GM23338 (cell line): ENCODE results near the gene FOLR1. TPM values are rescaled to one million over a fixed set of nuclear protein-coding genes. Genes with fewer than 3 reads are reported as not detected.

Experiments
- ATAC-seq: fragments of 200-7000 bp; cut with Tn5 transposase; 3 replicates; pipeline ENCODE4 v1.9.1; 2020
- DNase-seq: peaks from one replicate; pipeline ENCODE4 v3.0.0-alpha.2; 2015; ENCODE audit warnings: low spot score
- H2AFZ ChIP-seq: fragments of 200-600 bp; sonication (generic); 2 replicates; pipeline ENCODE4 v1.8.0; 2016; ENCODE audit warnings: antibody characterized with exemption, mild to moderate bottlenecking, moderate library complexity
- H3F3A ChIP-seq: fragments of 200-600 bp; sonication (generic); replicated peaks from 2 replicates; pipeline ENCODE4 v1.8.0; 2017; ENCODE audit warnings: antibody characterized with exemption, mixed run types, low read depth
- H3K27ac ChIP-seq: fragments of 200-600 bp; sonication (generic); 2 replicates; pipeline ENCODE4 v1.6.1; 2016; ENCODE audit warnings: low read depth
- H3K27me3 ChIP-seq: fragments of 200-600 bp; sonication (generic); 2 replicates; pipeline ENCODE4 v1.8.0; 2016; ENCODE audit warnings: mild to moderate bottlenecking, mixed run types, moderate library complexity; ENCODE audit not compliant: insufficient read depth
- H3K36me3 ChIP-seq: fragments of 200-600 bp; sonication (generic); 2 replicates; pipeline ENCODE4 v1.8.0; 2016; ENCODE audit warnings: mild to moderate bottlenecking; ENCODE audit not compliant: insufficient read depth
- H3K4me1 ChIP-seq: fragments of 200-600 bp; sonication (generic); 2 replicates; pipeline ENCODE4 v1.8.0; 2016; ENCODE audit warnings: mild to moderate bottlenecking, moderate library complexity; ENCODE audit not compliant: insufficient read depth
- H3K4me2 ChIP-seq: fragments of 200-600 bp; sonication (generic); 2 replicates; pipeline ENCODE4 v1.7.1; 2017; ENCODE audit warnings: mixed run types
- H3K4me3 ChIP-seq: fragments of 200-600 bp; sonication (generic); 2 replicates; pipeline ENCODE4 v1.6.1; 2016; ENCODE audit warnings: mixed run types
- H3K79me2 ChIP-seq: fragments of 200-600 bp; sonication (generic); replicated peaks from 2 replicates; pipeline ENCODE4 v1.8.0; 2017; ENCODE audit warnings: mild to moderate bottlenecking; ENCODE audit not compliant: insufficient read depth
- H3K9me2 ChIP-seq: fragments of 200-600 bp; sonication (generic); 2 replicates; pipeline ENCODE4 v1.8.0; 2017; ENCODE audit not compliant: insufficient read depth
- H4K20me1 ChIP-seq: fragments of 200-600 bp; sonication (generic); replicated peaks from 2 replicates; pipeline ENCODE4 v1.8.0; 2017; ENCODE audit warnings: mild to moderate bottlenecking; ENCODE audit not compliant: insufficient read depth
- H3K27ac Mint-ChIP-seq: 2 replicates; pipeline ENCODE4 v1.8.0; 2020; ENCODE audit warnings: inconsistent platforms, mild to moderate bottlenecking, moderate library complexity, mixed read lengths
- H3K27me3 Mint-ChIP-seq: 3 replicates; pipeline ENCODE4 v1.8.0; 2022; ENCODE audit warnings: low read depth, mild to moderate bottlenecking, moderate library complexity, mixed read lengths, inconsistent platforms; ENCODE audit not compliant: insufficient read depth, poor library complexity
- H3K36me3 Mint-ChIP-seq: 3 replicates; pipeline ENCODE4 v1.8.0; 2021; ENCODE audit warnings: low read depth, mild to moderate bottlenecking, inconsistent platforms, moderate library complexity, mixed read lengths
- H3K4me1 Mint-ChIP-seq: 3 replicates; pipeline ENCODE4 v1.8.0; 2020; ENCODE audit warnings: mild to moderate bottlenecking, inconsistent platforms, mixed read lengths
- H3K4me3 Mint-ChIP-seq: 3 replicates; pipeline ENCODE4 v1.8.0; 2021; ENCODE audit warnings: moderate library complexity, mild to moderate bottlenecking, inconsistent platforms, mixed read lengths
- H3K9me3 Mint-ChIP-seq: 3 replicates; pipeline ENCODE4 v1.8.0; 2020; ENCODE audit warnings: moderate library complexity, mild to moderate bottlenecking, inconsistent platforms, mixed read lengths
- CREB1 ChIP-seq: fragments of 250-450 bp; sonication (Bioruptor Pico); IDR thresholded peaks from 2 replicates; pipeline ENCODE4 v1.5.0; 2020; ENCODE audit warnings: low read depth, mild to moderate bottlenecking, moderate library complexity
- CTCF ChIP-seq, 2 experiments: fragments of 200-600 bp in 1 of 2; sonication (generic) in 1 of 2; conservative IDR thresholded peaks; 2 replicates each; pipeline versions ENCODE4 v1.5.1 to v1.6.1; 2016 to 2017; ENCODE audit warnings: antibody characterized with exemption in 2 of 2, low read depth in 2 of 2, mild to moderate bottlenecking in 2 of 2, moderate library complexity in 1 of 2
- ETS1 ChIP-seq: IDR thresholded peaks from 2 replicates; pipeline ENCODE4 v1.6.1; 2016; ENCODE audit warnings: antibody characterized with exemption
- EZH2 ChIP-seq: fragments of 200-600 bp; sonication (generic); IDR thresholded peaks from one replicate; pipeline ENCODE4 v1.8.0; 2017; ENCODE audit warnings: antibody characterized with exemption, mild to moderate bottlenecking, low read depth; ENCODE audit not compliant: unreplicated experiment
- EZH2phosphoT487 ChIP-seq: fragments of 200-600 bp; sonication (generic); IDR thresholded peaks from one replicate; pipeline ENCODE4 v1.8.1; 2018; ENCODE audit warnings: antibody characterized with exemption; ENCODE audit not compliant: unreplicated experiment
- JUNB ChIP-seq: IDR thresholded peaks from one replicate; pipeline ENCODE4 v1.6.1; 2016; ENCODE audit warnings: antibody characterized with exemption; ENCODE audit not compliant: unreplicated experiment
- NANOG ChIP-seq: IDR thresholded peaks from 2 replicates; pipeline ENCODE4 v1.6.1; 2016; ENCODE audit warnings: antibody characterized with exemption, borderline replicate concordance
- POLR2AphosphoS5 ChIP-seq: IDR thresholded peaks from 2 replicates; pipeline ENCODE4 v1.6.1; 2016; ENCODE audit warnings: antibody characterized with exemption, low read depth
- REST ChIP-seq: IDR thresholded peaks from one replicate; pipeline ENCODE4 v1.6.1; 2018; ENCODE audit warnings: antibody characterized with exemption; ENCODE audit not compliant: unreplicated experiment
- STAT1 ChIP-seq: IDR thresholded peaks from one replicate; pipeline ENCODE4 v1.6.1; 2016; ENCODE audit warnings: antibody characterized with exemption; ENCODE audit not compliant: unreplicated experiment
- ZNF114 ChIP-seq: fragments of 250-450 bp; sonication (Bioruptor Pico); IDR thresholded peaks from 2 replicates; pipeline ENCODE4 v1.5.0; 2020; ENCODE audit warnings: mild to moderate bottlenecking, moderate library complexity
- ZNF331 ChIP-seq: fragments of 250-450 bp; sonication (Bioruptor Pico); IDR thresholded peaks from 2 replicates; pipeline ENCODE4 v1.5.0; 2020; ENCODE audit warnings: low read depth, mild to moderate bottlenecking, moderate library complexity
- ZNF462 ChIP-seq: fragments of 250-450 bp; sonication (Bioruptor Pico); IDR thresholded peaks from 2 replicates; pipeline ENCODE4 v1.5.0; 2020; ENCODE audit warnings: mild to moderate bottlenecking, moderate library complexity
- polyA plus RNA-seq: library from polyadenylated mRNA; unstranded; fragments of >200 nt; fragmentation: Nextera tagmentation; extraction: Ambion mirVana; gene quantifications from 2 replicates; pipeline ENCODE4 v1.2.1, GENCODE V29; 2016
- total RNA-seq: library from RNA; depleted of rRNA; stranded (reverse); fragments of >200 nt; shearing (Covaris generic); gene quantifications from 2 replicates; pipeline ENCODE4 v1.2.3, GENCODE V29; 2014

Gene FOLR1
- total and polyA plus RNA-seq, 2 experiments from 2014 or later, result 0.42 TPM; not detected in 1

GRCh38 chr11:72229336-72229924, 37.5 kb downstream of the FOLR1 start:
- Histone ChIP-seq H3K4me1 (peaks cover 12% of the 10 kb centered on the region), H3K4me2 (no peak overlapping the region), H3K27ac (no peak overlapping the region), H4K20me1 (peaks cover 12% of the 10 kb centered on the region), H3K79me2 (peaks cover 20% of the 10 kb centered on the region), H3K9me2 (no peaks in the 10 kb centered on the region), H3F3A (no peaks in the 10 kb centered on the region), H3K36me3 (no peaks in the 10 kb centered on the region; the same call in 1 of the 2 replicates), H2AFZ (no peak overlapping the region), H3K27me3 (peaks cover 10% of the 10 kb centered on the region; the same call in 1 of the 2 replicates), H3K4me3 (no peak overlapping the region)
- Mint-ChIP-seq H3K4me1 (peaks cover 19% of the 10 kb centered on the region), H3K4me3 (no peak overlapping the region), H3K9me3 (no peaks in the 10 kb centered on the region), H3K27me3 (peaks cover 16% of the 10 kb centered on the region), H3K36me3 (peaks cover 58% of the 10 kb centered on the region), H3K27ac (no peak overlapping the region)
- no peak for DNase-seq
- TF ChIP-seq POLR2AphosphoS5 (no peak), ZNF331 (CRISPR knock-in tag) (no peak), CREB1 (CRISPR knock-in tag) (no peak), CTCF (conservative IDR thresholded peaks at IDR 0.05; ENCODE audit: low read depth in 2 of 2) (no peak), ZNF462 (CRISPR knock-in tag) (no peak), NANOG (no peak), EZH2 (no peak), JUNB (no peak), ZNF114 (CRISPR knock-in tag) (no peak), STAT1 (no peak), ETS1 (no peak), EZH2phosphoT487 (no peak), REST (no peak)
- no peak for ATAC-seq
